ENCODE results near the gene SYNDIG1.

- no peak for TF ChIP-seq CTCF (IDR thresholded peaks at IDR 0.05; ENCODE audit: insufficient read depth, low read length)
- no peak for TF ChIP-seq GABPA (IDR thresholded peaks at IDR 0.05; ENCODE audit: low read depth)
- no peak for TF ChIP-seq REST (IDR thresholded peaks at IDR 0.05; ENCODE audit: insufficient replicate concordance, low read depth)
Observed at GRCh38 chr20:24543168-24543567, 73.7 kb downstream of the SYNDIG1 start.
